GM12801 (cell line): ENCODE data around the gene CD22.

Experiments
- CTCF ChIP-seq: IDR thresholded peaks from one replicate; pipeline ENCODE4 v1.5.1; 2011; ENCODE audit warnings: control low read depth; ENCODE audit not compliant: insufficient read length; ENCODE audit errors: extremely low read depth

The CD22 gene

GRCh38 chr19:35318679-35319448 lies 10.1 kb upstream of the CD22 start:
- TF ChIP-seq CTCF: no peak

GRCh38 chr19:35320065-35320713 lies 8.8 kb upstream of the CD22 start:
- no peak for TF ChIP-seq CTCF

- no peak for TF ChIP-seq CTCF
Measured at GRCh38 chr19:35321291-35321690, 7.7 kb upstream of the CD22 start.

- TF ChIP-seq CTCF: no peak
Measured at GRCh38 chr19:35322014-35322413, 7.0 kb upstream of the CD22 start.

- no peak for TF ChIP-seq CTCF
Measured at GRCh38 chr19:35327642-35328041, 1.3 kb upstream of the CD22 start.

GRCh38 chr19:35329323-35329722 lies 336 bp downstream of the CD22 start:
- TF ChIP-seq CTCF: no peak

- TF ChIP-seq CTCF: no peak
Measured at GRCh38 chr19:35330475-35330874, 1.5 kb downstream of the CD22 start.
